ENCODE results near the gene GLOD5. TPM values are rescaled to one million over a fixed set of nuclear protein-coding genes. Genes with fewer than 3 reads are reported as not detected.
A peak's percentile ranks its signal among the peaks of the same experiment; 100 is the strongest.

GLOD5 gene
- total and polyA plus RNA-seq, 9 of the 15 experiments (the other 6 are each of a cell fraction or from before 2014, with no cell fraction given), result 0.27 to 4.4 (median 2.2) TPM

DNA sequence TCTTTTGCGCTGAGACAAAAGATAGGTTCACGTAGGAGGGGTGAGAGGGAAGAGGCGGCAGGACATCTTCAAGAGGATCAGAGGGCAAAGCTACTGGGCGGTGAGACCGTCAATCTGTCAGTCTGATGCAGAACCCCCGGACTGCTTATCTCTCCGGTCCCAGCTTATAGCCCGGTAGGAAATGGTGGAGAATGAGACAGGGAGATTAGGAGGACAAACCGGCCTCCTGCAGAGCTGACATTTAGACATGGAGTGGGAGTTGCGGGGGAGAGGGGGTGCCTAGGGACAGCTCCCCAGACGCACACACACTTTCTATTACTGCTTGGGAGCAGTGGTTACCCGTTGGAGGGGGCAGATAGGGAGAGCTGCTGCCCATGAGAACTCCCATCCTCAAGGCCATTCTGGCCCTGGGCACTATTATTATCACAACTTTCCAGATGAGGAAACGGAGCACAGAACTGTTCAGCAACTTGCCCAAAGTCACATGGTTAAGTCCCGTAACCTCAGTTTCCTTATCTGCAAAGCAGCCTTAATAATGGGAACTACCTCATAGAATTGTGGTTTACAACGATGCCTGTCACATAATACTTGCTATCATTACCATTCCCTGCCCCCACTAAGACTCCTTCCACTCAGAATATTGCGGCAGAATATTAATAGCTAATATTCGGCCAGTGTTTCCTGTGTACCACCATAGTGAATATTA, 39.2 kb downstream of the GLOD5 start:
- ATAC-seq, result peak; percentile 48
- peak; percentile 99 for FAIRE-seq
- DNase-seq (ENCODE audit: extremely low read depth in 1 of 4, low spot score in 3 of 4), result peak; percentile 75 to 96 (median 84)
- Histone ChIP-seq H3K4me3 (peak overlapping the region; percentile 73), H3K27ac (ENCODE audit: extremely low read depth, low read depth, low read length) (peak overlapping the region; percentile 99), H3K9me3 (replicated peaks; ENCODE audit: control insufficient read depth, insufficient read depth, low read depth, low read length) (no peaks in the 10 kb centered on the region), H2AFZ (ENCODE audit: low read depth, low read length) (peak overlapping the region; percentile 100), H3K79me2 (ENCODE audit: control insufficient read depth, insufficient read depth, low read length) (peaks cover 8% of the 10 kb centered on the region), H3K4me1 (replicated peaks in 1 of 2; ENCODE audit: control insufficient read depth in 2 of 2, insufficient read depth in 2 of 2, low read length in 2 of 2) (peaks cover 15 to 46% of the 10 kb centered on the region in 2 experiments), H3K4me2 (ENCODE audit: insufficient read depth, low read length) (peak overlapping the region; percentile 93), H3K9ac (ENCODE audit: insufficient read depth in 1 of 2, low read depth in 2 of 2, low read length in 2 of 2) (peak overlapping the region; percentile 97 to 98), H3K9me1 (ENCODE audit: control insufficient read depth, insufficient read depth, low read length) (no peaks in the 10 kb centered on the region), H3K27me3 (ENCODE audit: control insufficient read depth in 2 of 2, insufficient read depth in 2 of 2, low read length in 2 of 2) (no peaks in the 10 kb centered on the region), H3K36me3 (ENCODE audit: control insufficient read depth, insufficient read depth, low read length) (peaks cover 21% of the 10 kb centered on the region; the same call in 2 of the 3 replicates), H4K20me1 (replicated peaks; ENCODE audit: control insufficient read depth, insufficient read depth, low read length) (no peaks in the 10 kb centered on the region)
- 0% methylated on average over 17 of the region's 17 CpGs for WGBS (ENCODE audit: insufficient coverage, low coverage, missing lambda C conversion rate)
- intact Hi-C loops (cut with micrococcal nuclease) (loop anchor here (1.0 to 10.0 kb wide), 7 partner anchors 16 to 374 kb away; partner anchors contain the start of genes GLOD5, PLP2, PQBP1 and SUV39H1), in situ Hi-C loops (cut with MboI) (no loop called here)
- ChIA-PET CTCF (ENCODE audit: low intra/inter-chr PET ratio) (no interaction called here), POLR2A (interaction anchor here (0.5 to 2.0 kb wide), 11 partner anchors 14 to 1111 kb away, joined by 3 to 6 read pairs (median 3); partner anchors contain the start of genes GRIPAP1, PQBP1 and TIMM17B)
- BruUV-seq (replicated peaks), result TSS peak; percentile 93
- TF ChIP-seq SRSF1 (IDR thresholded peaks at IDR 0.05; ENCODE audit: low read depth, low read length) (no peak), CREB1 (IDR thresholded peaks at IDR 0.05) (peak; percentile 63; the same call in 1 of the 2 replicates), CREB1 (CRISPR knock-in tag; IDR thresholded peaks at IDR 0.05) (no peak), TCF3 (CRISPR knock-in tag; IDR thresholded peaks at IDR 0.05) (peak; percentile 99), CREM (IDR thresholded peaks at IDR 0.05; ENCODE audit: low read depth) (peak; percentile 87), DDX20 (tag; IDR thresholded peaks at IDR 0.05; ENCODE audit: low read depth) (no peak), RBM22 (IDR thresholded peaks at IDR 0.05; ENCODE audit: low read depth, low read length, poor library complexity, severe bottlenecking) (no peak), SP1 (CRISPR knock-in tag; IDR thresholded peaks at IDR 0.05) (no peak), ZNF140 (CRISPR knock-in tag; IDR thresholded peaks at IDR 0.05) (no peak), LARP7 (IDR thresholded peaks at IDR 0.05) (no peak), SMARCB1 (IDR thresholded peaks at IDR 0.05; ENCODE audit: insufficient read length, low read depth) (peak; percentile 97), HIVEP1 (CRISPR knock-in tag; IDR thresholded peaks at IDR 0.05) (no peak), NR4A1 (CRISPR knock-in tag; IDR thresholded peaks at IDR 0.05) (no peak), NR4A1 (tag; IDR thresholded peaks at IDR 0.05) (peak; percentile 64; the same call in 1 of the 2 replicates), BHLHE40 (IDR thresholded peaks at IDR 0.05; ENCODE audit: low read length) (peak; percentile 65), TCFL5 (CRISPR knock-in tag; conservative IDR thresholded peaks at IDR 0.05) (no peak), NEUROD1 (IDR thresholded peaks at IDR 0.05; ENCODE audit: borderline replicate concordance, low read depth, low read length, partially characterized antibody) (peak; percentile 88), ZFP1 (CRISPR knock-in tag; IDR thresholded peaks at IDR 0.05) (no peak), CBFB (CRISPR knock-in tag; IDR thresholded peaks at IDR 0.05) (peak; percentile 49; the same call in 1 of the 2 replicates), MYBL2 (IDR thresholded peaks at IDR 0.05; ENCODE audit: low read depth) (no peak), MYBL2 (CRISPR knock-in tag; IDR thresholded peaks at IDR 0.05; ENCODE audit: borderline replicate concordance) (no peak), ZNF124 (CRISPR knock-in tag; IDR thresholded peaks at IDR 0.05) (no peak)
- TF ChIP-seq, protein P1, sequence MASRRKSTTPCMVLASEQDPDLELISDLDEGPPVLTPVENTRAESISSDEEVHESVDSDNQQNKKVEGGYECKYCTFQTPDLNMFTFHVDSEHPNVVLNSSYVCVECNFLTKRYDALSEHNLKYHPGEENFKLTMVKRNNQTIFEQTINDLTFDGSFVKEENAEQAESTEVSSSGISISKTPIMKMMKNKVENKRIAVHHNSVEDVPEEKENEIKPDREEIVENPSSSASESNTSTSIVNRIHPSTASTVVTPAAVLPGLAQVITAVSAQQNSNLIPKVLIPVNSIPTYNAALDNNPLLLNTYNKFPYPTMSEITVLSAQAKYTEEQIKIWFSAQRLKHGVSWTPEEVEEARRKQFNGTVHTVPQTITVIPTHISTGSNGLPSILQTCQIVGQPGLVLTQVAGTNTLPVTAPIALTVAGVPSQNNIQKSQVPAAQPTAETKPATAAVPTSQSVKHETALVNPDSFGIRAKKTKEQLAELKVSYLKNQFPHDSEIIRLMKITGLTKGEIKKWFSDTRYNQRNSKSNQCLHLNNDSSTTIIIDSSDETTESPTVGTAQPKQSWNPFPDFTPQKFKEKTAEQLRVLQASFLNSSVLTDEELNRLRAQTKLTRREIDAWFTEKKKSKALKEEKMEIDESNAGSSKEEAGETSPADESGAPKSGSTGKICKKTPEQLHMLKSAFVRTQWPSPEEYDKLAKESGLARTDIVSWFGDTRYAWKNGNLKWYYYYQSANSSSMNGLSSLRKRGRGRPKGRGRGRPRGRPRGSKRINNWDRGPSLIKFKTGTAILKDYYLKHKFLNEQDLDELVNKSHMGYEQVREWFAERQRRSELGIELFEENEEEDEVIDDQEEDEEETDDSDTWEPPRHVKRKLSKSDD (conservative IDR thresholded peaks at IDR 0.05; ENCODE audit: low read length), result no peak
